ENCODE results near the gene SRMS. TPM values are rescaled to one million over a fixed set of nuclear protein-coding genes. Genes with fewer than 3 reads are reported as not detected.
A peak's percentile ranks its signal among the peaks of the same experiment; 100 is the strongest.
"Not testable (repeated sequence)": the region's sequence is repeated elsewhere in the genome, so short reads cannot be mapped to it uniquely, and the experiment has no call there.

Gene SRMS
- total RNA-seq, 1 donor from 2014 or later: not detected

GRCh38 chr20:63579017-63579694 is 31.6 kb upstream of the SRMS start:
- DNase-seq (ENCODE audit: low spot score): no peak

GRCh38 chr20:63578224-63579016 is 30.9 kb upstream of the SRMS start:
- no peak for DNase-seq (ENCODE audit: low spot score)

- no peak for DNase-seq (ENCODE audit: low spot score)
Measured at GRCh38 chr20:63577317-63577894, 29.9 kb upstream of the SRMS start.

DNA sequence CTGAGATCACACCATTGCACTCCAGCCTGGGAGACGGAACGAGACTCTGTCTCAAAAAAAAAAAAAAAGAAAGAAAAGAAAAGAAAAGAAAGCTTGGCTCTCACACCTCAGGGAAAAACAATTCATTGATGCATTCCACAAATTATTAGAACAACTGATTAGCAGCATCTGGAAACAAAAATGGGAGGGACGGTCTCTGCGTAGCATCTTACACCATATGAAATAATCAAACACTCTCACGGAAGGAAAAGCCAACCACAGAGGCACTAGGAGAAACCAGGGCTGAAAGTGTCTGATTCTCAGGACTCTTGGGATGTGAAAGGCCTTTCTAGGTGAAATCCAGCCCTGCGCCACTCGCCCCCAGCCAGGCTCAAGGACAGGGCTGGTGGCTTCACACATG is 28.8 kb upstream of the SRMS start:
- DNase-seq (ENCODE audit: low spot score): no peak

DNA sequence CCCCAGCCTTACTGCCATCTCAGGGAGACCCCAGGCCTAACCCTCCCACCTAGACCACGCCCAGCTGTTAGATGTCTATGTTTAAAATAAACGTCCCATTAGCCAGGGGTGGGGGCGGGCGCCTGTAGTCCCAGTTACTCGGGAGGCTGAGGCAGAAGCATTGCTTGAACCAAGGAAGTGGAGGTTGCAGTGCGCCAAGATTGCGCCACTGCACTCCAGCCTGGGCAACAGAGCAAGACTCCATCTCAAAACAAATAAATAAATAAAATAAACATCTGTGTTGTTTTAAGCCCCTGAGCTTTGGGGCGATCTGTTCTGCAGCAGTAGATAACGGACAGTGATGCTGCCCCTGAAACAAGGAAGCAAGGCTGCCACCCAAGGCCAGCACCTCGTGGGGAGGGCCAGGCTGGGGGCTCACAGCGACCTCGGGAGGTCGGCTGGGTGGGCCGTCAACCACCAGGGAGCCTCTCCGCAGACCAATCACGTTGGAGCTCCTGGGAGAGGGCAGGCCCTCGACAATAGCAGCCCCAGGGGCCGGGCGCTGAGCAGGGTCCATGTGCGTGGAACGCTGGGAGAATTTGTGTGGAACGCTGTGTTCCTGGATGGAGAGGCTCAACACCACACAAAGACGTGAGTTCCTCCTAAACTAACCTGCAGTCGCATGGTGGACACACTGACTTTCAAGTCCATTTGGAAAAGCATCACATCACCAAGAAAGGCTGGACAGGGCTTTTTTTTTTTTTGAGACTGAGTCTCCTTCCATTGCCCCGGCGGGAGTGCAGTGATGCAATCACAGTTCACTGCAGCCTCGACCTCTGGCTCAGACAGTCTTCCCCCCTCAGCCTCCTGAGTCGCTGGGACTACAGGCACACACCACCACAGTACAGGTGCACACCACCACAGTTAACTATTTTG is 27.5 kb upstream of the SRMS start:
- no peak for DNase-seq (ENCODE audit: low spot score)

- DNase-seq (ENCODE audit: low spot score): peak; percentile 95
Measured at GRCh38 chr20:63574156-63574828, 26.7 kb upstream of the SRMS start, which contains the start of gene HELZ2. HELZ2 (minus strand) TSS chr20:63574239; CDS start chr20:63572385, 1,854 bp downstream.

DNA sequence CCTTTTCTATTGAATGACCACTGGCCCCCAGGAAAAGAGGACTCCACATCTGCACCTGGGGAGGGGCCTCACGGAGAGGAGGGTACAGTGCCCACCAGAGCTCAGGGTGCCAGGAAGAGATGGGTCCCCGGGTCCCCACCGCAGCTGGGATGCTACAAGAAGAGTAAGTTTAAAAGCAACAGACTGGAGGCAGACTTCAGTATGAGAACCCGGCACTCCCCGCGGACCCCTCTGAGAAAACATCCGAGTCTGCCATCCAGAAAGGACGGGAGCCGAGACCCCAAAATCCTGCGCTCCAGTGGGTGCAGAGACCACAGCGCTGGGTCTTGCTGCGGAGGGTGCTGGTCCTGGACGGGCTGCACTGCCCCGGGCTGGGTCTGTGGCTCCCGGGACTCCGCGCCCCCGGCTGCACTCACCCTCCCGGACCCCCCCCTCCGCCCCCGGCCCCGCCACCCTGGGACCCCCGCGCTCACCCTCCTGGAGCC is 26.1 kb upstream of the SRMS start:
- no peak for DNase-seq (ENCODE audit: low spot score)

- DNase-seq (ENCODE audit: low spot score): no peak
Measured at GRCh38 chr20:63572788-63573646, 25.5 kb upstream of the SRMS start.

- DNase-seq (ENCODE audit: low spot score): no peak
Measured at GRCh38 chr20:63572071-63572787, 24.7 kb upstream of the SRMS start.

DNA sequence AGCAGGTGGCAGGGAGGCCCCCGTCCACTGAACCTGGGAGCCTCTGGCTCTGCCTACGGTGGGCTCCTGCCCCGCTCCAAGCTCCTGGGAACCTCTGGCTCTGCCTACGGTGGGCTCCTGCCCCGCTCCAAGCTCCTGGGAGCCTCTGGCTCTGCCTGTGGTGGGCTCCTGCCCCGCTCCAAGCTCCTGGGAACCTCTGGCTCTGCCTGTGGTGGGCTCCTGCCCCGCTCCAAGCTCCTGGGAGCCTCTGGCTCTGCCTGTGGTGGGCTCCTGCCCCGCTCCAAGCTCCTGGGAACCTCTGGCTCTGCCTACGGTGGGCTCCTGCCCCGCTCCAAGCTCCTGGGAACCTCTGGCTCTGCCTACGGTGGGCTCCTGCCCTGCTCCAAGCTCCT is 23.5 kb upstream of the SRMS start:
- DNase-seq (ENCODE audit: low spot score): not testable (repeated sequence)

DNA sequence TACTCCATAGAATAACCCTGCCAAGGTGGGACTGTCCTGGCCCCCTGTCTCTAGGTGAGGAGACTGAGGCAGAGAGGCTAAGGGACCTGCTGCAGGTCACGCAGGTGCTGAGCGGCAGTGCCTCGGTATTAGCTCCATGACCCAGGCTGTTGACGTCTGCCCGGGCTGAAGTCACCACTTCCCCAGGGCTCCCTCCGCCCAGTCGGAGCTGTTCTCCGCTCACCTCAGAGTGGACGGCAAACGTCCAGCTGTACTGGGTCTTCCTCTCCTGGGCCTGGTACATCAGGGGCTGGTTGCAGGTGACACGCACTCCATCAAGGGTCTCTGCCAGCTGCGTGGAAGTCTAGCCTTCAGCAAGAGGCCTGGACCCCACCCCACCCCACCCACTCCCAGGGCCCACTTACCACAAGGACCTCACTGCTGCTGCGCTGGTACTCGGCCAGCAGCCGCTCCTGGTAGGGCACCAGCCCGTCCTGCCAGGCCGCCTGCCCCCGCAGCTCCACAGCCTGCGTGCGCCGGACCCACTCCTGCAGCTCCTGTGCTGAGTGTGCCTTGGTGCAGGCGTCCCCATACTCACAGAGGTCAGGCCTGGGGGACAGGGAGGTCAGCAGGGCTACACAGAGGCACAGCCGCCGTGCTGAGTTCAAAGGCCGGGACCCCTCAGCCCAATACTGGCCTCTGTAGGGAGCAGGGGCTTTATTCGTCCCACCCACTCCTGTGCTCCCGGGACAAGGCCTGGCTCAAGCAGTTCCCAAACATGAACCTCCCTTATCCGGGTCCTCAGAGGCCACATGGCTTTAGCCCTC is 22.9 kb upstream of the SRMS start:
- DNase-seq (ENCODE audit: low spot score): no peak

- no peak for DNase-seq (ENCODE audit: low spot score)
Measured at GRCh38 chr20:63568986-63569949, 21.7 kb upstream of the SRMS start.

DNA sequence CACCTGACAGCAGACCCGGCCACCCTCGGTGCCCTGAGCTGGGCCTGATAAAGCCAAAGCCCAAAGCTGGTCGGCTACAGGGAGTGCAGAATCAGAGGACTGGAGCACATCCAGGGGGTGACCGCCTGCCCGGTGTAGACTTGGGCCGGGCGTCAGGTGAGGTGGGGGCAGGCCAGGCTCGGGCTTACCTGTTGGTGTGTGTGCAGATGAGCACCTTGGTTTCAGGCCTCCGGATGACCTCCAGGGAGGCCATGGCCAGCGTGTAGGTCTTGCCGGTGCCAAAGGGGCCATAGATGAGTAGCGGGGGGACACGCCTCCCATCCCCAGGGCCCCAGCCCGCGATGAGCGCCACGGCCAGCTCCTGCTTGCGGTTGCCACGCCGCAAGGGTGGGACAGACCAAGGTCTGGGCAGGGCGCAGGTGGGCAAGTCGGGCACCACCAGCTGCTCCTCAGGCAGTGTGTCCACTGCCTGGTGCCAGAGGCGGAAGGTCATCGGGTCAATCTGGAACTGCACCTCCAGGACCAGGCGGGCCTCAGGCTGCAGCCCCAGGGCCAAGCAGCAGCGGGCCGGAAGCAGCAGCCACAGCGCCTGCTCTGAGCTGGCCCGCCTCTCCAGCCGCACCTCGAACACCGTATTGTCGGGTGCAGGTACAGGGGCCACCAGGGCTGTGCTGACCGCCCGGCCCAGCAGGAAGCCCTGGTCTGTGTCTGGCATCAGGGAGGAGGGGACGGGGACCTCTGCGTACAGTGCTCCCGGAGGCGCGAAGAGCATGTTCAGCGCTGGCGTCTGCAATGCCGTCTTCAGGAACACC is 20.8 kb upstream of the SRMS start:
- no peak for DNase-seq (ENCODE audit: low spot score)

DNA sequence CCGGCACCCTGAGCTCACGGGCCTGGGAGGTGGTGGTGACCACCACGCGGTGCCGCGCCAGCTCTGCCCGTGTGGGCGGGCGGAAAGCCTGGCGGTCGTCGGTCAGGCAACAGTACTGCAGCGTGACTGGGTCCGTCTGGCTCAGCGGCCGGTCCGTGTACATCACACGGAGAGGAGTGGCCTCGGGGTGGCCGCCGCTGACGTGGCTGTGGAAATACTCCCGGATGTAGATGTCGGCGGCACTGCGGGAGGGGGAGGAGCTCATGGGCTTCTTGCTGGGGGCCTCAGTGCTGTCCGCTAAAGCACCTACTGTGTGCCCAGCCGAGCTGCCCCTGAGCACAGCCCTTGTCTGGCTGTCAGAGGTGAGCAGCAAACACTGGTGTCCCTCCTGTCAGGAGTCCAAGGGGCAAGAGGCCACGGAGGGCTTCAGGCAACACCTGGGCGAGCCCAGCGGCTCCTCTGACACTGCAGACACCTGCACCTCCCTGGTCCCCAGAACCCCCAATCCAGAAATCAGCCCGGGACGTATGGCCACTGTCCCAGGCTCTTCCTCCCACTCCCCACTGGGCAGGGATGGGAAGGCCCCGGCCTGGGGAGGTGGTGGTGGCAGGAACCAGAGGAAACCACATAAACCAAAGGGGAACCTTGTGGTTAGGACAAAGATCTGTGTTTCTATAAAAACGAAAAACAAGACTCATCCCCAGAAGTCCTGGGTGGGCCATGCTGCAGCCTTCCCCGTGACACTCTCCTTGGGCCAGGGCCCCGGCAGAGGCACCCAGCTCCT is 20.0 kb upstream of the SRMS start:
- DNase-seq (ENCODE audit: low spot score): no peak

DNA sequence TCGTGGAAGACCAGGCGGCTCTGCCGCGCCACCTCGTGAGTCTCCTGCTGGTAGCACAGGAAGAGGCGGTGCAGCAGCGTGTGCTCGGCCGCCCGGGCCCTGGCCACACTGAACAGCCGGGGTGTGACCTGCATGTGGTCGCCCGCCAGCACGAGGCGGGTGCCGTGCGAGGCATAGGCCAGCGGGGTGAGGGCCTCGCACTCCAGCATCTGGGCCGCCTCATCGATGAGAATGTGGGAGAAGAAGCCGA is 19.5 kb upstream of the SRMS start:
- no peak for DNase-seq (ENCODE audit: low spot score)
